GM19452 (cell line): ENCODE results near the gene SPINDOC.
A peak's percentile ranks its signal among the peaks of the same experiment; 100 is the strongest.

Experiments used
- ATAC-seq: cut with Tn5 transposase; IDR thresholded peaks from one replicate; pipeline ENCODE4 v1.9.1; 2021; ENCODE audit not compliant: unreplicated experiment

SPINDOC gene

DNA sequence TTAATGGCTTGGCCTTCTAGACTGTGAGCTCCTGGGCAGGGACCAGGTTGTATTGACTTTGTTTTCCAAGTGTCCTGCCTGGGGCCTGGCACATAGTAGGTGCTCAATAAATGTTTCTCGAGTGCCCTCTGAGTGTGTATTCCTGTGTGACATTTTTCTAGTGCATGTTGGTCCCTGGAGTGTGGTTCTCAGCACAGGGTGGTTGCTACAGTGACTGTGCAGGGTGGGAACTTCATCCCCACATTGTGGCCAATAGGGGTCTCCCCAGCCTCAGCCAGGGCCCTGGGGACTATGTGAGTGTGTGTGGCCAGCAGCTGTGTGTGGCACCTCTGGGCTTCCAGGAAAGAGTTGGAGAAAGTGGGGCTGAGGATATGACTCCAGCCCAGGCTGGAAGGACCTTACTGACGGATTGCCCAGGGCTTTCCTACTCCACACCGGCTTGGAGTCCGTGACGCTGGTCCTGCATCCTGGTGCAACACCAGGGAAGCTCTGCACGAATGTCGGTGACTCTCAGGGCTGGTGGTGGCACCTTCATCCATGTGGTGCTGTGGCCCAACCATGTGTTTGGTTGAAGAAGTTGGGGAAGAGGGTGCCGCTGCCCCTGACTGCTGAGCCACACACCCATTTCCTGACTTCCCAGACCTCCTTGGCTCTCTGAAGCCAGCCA, 16.7 kb downstream of the SPINDOC start:
- ATAC-seq: no peak

DNA sequence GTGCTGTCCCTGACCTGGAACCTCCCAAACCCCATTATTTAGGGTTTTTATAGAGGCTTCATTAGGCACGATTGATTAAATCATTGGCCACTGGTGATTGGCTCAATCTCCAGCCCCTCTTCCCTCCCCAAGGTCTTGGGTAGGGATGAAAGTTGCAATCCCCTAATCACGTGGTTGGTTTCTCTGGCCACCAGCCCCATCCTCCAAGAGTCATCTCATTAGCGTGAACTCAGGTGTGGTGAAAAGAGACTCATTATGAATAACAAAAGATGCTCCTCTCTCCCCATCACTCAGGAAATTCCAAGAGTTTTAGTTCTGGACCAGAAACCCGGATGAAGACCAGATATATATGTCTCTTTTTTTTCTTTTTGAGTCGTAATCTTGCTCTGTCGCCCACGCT, 18.1 kb downstream of the SPINDOC start:
- ATAC-seq: no peak

- ATAC-seq: no peak
Observed at GRCh38 chr11:63832336-63832735, 19.1 kb downstream of the SPINDOC start.

DNA sequence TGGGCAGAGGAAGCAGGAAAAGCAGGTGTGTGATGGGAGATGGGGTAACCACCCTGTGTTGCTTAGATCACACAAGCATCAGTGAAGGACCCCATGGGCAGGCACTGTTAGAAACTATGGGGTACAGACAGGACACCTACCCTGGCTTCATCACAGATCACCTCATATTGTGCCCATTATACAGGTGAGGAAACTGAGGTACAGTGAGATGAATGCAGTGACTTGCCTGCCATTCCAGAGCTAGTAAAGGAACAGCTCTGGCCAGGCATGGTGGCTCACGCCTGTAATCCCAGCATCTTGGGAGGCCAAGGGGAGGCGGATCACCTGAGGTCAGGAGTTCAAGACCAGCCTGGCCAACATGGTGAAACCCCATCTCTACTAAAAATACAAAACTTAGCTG, 19.8 kb downstream of the SPINDOC start:
- no peak for ATAC-seq

DNA sequence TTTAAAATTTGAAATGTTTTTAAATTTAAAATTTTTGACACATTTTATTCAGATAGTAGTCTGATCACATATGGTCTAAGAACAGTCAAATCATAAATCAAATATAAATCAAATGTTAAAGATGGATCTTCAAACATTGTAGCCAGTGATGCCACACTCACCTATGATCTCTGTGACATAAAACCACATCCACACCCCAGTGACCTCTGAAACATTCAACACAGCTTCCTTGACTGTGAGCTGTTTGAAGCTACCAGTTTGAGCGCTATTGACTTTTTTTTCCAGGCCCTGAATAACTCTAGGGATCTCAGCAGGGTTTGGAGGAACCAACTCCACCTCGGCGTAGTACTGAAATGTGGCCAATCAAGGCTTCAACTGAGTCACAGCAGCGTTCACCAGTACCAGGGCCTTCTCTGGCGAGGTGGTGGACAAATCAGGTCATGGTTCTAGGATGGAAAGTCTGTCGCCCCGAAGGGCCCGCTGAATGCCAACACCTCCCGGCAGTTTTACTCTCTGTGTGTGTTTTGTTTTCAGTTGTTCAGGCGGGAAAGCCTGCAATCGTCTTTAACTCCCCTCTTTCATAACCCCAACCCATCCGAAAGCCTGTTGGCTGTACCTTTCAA, 21.4 kb downstream of the SPINDOC start:
- no peak for ATAC-seq

GRCh38 chr11:63835158-63835545, 21.9 kb downstream of the SPINDOC start:
- no peak for ATAC-seq

- ATAC-seq: no peak
Observed at GRCh38 chr11:63837027-63837688, 23.9 kb downstream of the SPINDOC start.

DNA sequence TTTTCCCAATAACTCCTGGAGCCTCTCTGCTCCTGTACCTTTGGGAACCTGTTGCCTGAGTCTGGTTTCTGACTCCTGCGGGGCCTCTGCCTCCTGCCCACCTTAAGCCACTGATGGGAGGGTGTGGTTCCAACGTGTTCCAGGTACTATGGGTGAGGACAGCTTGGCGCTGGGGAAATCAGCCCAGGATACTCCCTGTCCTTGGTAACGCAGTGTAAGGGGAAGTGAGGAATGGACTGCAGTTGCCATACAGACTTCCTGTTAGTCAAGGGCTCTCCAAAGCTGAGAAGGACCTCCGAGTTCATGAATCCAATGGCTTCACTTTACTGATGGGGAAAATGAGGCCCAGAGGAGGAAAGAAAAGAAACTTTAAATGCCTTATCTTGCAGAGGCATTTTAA, 24.5 kb downstream of the SPINDOC start:
- ATAC-seq: no peak

GRCh38 chr11:63838150-63838677, 25.0 kb downstream of the SPINDOC start:
- no peak for ATAC-seq

- peak; percentile 72 for ATAC-seq
Observed at GRCh38 chr11:63838678-63839507, 25.6 kb downstream of the SPINDOC start, which contains the start of gene MARK2. Gene MARK2 (plus strand): TSS chr11:63839110. CDS start chr11:63839507, 397 bp downstream.

GRCh38 chr11:63839508-63840355, 26.5 kb downstream of the SPINDOC start:
- peak; percentile 2 for ATAC-seq

DNA sequence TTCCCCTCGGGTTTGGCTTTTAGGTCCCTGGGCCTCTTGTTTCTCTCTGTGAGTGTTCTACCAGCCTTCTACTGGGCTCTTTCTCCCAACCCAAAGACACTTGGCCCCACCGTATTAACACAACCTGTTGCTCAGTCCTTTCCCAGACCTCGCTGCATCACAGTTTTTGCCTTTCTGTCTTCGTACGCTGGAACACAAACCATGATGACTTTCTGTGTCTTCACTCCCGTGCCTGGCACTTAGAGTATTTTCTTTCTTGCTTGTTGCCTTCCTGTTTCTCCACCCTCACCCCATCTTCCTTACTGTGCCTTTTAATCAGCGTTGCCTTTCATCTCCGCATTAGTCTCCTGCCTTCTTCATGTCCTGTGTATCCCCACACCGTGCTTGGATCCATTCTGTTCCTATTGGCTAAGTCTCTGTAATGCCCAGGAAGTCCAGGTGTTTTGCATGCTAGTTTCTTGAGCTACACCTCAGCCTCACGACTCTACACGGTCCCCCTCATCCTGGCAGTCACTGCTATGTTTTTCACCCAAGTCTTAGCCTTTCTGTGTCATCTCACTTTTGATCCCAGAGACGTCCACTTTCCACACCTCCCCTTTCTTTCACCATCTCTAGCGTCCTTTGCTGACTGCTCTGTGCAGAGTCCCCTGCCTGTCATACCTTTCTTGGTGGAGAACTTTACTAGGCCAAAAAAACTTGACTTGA, 27.3 kb downstream of the SPINDOC start:
- no peak for ATAC-seq

DNA sequence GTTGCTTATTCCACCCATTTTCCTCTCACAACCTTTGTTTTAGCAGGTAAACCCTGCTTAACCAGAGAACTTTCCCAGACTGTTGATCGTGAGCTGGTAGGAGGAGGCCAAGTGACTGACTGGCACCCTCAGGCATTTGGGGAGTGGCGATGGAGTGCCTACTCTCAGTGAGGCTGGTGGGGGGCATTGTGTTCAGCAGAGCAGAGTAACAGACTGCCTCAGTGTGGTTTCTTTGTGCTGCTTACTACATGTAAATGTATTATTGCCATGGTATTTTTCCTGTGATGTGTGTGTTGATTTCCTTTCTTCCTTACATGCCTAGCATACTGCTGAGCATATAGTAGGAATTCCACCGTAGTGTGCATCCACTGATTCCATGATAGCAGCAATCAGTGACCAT, 28.3 kb downstream of the SPINDOC start:
- ATAC-seq: no peak

DNA sequence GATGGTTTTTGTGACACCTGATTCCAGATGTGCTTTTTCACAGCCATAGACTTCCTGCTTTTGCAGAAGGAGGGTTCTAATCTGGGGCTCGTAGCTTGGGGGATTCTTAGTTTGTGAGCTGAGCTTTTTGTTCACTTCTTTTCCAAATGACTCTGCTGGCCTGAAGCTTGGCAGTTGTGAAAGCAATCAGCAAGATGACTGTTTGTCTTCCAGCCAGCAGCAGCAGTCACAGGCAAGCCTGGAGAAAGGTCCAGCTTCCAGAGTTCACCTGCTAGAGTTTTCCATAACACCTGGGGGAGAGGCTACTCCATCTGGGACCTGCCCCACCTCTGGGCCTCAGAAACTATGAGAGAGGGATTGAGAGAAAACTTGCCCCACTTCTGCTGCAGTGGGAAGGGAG, 29.8 kb downstream of the SPINDOC start:
- no peak for ATAC-seq

DNA sequence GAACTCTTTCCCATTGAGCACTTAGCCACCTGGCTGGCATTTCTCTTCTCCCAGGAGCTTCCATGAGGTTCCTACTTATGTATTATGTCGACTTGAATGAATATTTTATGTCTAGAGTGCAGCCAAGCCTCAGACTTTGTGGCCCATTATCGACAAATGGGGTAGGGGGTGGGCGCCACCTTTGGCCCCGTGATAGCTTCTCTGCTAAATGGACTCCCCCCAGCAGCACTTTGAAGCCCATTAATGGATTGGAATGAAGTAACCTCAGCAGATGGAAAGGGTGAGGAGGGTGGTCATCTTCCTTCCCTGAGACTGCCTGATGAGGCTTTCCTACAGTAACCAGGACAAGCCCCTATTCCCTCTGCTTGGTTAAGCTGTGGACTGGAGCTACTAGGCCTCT, 31.6 kb downstream of the SPINDOC start:
- ATAC-seq: no peak

DNA sequence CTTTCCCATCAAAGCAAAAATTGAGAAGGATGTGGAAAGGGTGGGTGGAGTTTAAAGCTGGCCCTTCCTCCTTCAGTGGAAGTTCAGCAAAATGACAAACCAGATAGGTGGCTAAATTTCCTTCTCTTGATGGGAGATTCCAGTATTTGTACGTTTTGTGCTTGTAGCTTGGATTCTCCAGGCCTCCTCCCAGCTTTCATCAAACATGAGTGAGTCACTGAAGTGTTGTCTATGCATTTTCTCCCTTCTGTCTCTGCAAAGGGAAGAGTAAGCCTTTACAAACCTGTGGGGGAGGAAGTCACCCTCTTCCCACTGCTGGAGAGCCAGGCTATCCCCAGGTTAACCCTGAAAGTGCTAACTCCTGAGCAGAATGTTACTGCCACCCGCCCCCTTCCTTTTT, 32.0 kb downstream of the SPINDOC start:
- ATAC-seq: no peak

GRCh38 chr11:63845911-63846310, 32.7 kb downstream of the SPINDOC start:
- ATAC-seq: no peak

DNA sequence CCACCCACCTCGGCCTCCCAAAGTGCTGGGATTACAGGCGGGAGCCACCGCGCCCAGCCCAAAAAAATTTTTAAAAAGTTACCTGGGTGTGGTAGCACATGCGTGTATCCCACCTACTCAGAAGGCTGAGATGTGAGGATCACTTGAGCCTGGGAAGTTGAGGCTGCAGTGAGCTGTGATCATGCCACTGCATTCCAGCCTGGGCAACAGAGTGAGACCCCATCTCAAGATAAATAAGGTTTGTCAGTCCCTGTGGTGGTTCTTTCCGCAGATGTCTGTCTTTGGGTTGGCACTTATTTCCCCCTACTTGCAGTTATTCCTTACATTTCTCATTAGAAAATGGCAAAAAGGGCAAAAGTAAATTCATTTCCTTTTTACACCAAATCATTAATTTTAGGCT, 33.6 kb downstream of the SPINDOC start:
- ATAC-seq: no peak

DNA sequence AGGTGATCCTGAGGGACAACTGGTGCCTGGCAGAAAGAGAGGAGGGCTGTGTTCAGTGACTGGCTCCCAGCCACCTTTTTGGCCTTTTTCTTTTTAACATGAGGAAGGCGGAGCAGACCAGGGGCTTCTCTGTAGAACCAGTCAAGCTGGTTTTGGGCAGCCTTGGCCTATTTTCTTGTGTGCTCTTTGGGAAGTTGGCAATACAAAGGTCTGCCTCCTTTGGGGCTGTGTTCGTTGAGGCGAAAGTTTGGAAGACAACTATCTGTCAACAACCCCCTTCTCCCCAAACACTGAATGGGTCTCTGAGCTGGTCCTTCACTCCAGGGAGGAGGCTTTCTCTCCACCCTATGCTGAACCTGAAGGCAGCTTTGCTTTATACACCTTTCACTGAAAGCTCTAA, 34.1 kb downstream of the SPINDOC start:
- ATAC-seq: no peak

DNA sequence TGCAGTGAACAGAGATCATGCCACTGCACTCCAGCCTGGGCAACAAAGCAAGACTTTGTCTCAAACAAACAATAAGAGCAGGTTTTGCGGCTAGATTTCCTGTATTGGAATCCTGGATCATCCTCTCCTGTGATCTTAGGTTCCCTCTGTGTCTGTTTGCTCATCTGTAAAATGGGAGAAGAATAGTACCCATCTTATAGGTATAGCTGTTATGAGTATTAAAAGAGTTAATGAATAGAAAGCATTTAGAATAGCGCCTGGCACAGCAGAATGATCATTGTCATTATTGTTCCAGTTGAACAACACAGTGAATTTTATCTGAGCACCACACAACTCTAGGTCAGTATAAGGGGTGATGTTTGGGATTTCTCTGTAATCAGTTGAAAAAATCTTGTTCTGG, 36.4 kb downstream of the SPINDOC start:
- ATAC-seq: no peak
